Measurements from ENCODE around the gene MYLK4. TPM values are rescaled to one million over a fixed set of nuclear protein-coding genes. Genes with fewer than 3 reads are reported as not detected.

Gene MYLK4
- total RNA-seq, 2 donors from 2014 or later: 0.68 to 2.0 TPM

DNA sequence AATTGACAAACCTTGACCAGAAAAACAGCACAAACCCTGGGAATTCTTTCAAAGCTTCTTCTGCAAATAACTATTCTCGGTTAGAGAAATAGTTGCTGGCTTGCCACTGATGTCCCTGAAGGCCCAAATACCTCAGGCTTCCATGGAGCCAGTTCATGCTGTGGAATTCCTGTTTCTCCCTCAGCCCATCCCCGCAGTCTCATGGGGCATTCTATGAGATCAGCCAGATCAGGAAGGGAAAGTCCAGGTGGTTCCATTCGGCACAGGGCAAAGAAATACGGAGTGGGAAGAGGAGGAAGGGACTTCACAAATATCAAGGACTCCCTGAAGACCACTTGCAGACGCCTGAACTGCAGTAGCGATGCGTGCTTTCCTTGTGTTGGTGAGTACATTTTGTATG, 63.3 kb downstream of the MYLK4 start:
- Histone ChIP-seq H3K4me3 (no peak overlapping the region), H3K36me3 (no peaks in the 10 kb centered on the region), H3K4me1 (ENCODE audit: control insufficient read depth in 1 of 2, low read depth in 2 of 2) (no peaks in the 10 kb centered on the region), H3K27me3 (replicated peaks; ENCODE audit: insufficient read depth) (no peaks in the 10 kb centered on the region), H3K27ac (no peak overlapping the region), H3K9me3 (no peaks in the 10 kb centered on the region)
- DNase-seq (ENCODE audit: low spot score) (no peak), ATAC-seq (ENCODE audit: insufficient number of reproducible peaks, low FRiP score, low read depth) (no peak)
- TF ChIP-seq, protein P1, sequence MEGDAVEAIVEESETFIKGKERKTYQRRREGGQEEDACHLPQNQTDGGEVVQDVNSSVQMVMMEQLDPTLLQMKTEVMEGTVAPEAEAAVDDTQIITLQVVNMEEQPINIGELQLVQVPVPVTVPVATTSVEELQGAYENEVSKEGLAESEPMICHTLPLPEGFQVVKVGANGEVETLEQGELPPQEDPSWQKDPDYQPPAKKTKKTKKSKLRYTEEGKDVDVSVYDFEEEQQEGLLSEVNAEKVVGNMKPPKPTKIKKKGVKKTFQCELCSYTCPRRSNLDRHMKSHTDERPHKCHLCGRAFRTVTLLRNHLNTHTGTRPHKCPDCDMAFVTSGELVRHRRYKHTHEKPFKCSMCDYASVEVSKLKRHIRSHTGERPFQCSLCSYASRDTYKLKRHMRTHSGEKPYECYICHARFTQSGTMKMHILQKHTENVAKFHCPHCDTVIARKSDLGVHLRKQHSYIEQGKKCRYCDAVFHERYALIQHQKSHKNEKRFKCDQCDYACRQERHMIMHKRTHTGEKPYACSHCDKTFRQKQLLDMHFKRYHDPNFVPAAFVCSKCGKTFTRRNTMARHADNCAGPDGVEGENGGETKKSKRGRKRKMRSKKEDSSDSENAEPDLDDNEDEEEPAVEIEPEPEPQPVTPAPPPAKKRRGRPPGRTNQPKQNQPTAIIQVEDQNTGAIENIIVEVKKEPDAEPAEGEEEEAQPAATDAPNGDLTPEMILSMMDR (IDR thresholded peaks at IDR 0.05): no peak

DNA sequence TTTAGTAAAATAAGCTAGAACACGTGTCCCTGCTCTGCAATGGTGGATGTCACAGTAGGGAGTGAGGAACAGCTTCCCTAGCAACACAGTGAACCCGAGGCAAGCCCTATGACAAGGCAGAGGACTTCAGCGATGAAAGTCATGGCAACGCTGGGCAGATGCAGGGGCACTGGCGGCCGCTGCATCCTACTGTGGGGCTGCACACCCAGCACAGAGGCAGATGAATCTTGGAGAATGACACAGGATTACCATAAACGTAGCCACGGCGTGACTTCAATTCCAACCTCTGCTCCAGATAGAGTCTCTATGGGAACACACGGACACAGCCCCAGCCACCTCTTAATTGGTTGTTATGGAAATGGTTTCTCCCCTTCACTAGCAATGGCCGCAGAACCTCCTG, 64.2 kb downstream of the MYLK4 start:
- no peak overlapping the region for H3K4me3 ChIP-seq
- TF ChIP-seq, protein P1 (IDR thresholded peaks at IDR 0.05): no peak
- no peak overlapping the region for H3K27ac ChIP-seq
- H3K36me3 ChIP-seq: no peaks in the 10 kb centered on the region
- H3K9me3 ChIP-seq: no peaks in the 10 kb centered on the region
- H3K27me3 ChIP-seq (replicated peaks; ENCODE audit: insufficient read depth): no peaks in the 10 kb centered on the region
- DNase-seq (ENCODE audit: low spot score) (no peak), ATAC-seq (ENCODE audit: insufficient number of reproducible peaks, low FRiP score, low read depth) (no peak)
- no peaks in the 10 kb centered on the region for H3K4me1 ChIP-seq (ENCODE audit: control insufficient read depth in 1 of 2, low read depth in 2 of 2)

DNA sequence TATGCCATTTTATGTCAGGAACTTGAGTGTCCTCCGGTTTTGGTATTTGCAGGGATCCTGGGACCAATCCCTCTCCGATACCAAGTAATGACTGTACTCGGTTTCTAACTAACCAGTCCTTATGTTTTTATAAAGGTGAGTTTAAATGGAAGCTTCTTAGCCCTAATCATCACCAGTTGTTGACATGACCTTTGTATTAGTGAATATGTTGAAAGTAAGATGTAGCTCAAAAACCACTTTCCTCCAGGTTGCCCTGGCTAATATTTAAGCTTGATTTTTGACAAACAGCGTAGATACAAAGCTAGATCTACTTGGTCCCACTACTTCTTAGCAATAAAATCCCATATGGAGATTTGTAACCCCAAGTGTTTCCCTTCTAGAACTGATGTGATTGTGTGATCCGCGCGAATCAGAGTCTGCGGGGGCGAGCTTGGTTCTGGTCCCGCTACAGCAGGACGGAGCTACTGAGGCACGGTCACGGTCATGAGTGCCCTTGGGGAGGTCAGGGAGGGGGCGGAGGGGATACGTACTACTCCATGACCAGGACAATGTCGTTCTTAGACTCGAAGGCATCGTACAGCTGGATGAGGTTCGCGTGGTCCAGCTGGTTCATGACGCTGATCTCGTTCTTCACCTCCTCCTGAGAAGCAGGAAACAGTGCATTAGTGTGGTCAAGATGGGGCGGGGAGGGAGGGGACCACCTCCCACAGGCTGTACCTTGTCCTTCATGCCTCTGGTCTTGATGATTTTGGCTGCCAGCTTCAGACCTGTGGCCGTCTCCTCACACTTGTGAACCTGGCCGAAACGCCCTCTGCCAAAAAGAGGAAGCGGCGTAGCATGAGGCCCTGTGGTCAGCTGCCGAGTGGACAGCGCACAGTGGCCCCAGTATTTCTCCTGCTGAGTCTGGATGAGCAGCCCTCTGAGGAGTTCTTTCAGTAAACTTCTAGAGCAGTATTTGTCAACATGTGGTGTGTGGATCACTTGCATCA, 65.7 kb downstream of the MYLK4 start:
- Histone ChIP-seq H3K27ac (no peak overlapping the region), H3K4me3 (no peak overlapping the region), H3K36me3 (no peaks in the 10 kb centered on the region), H3K27me3 (replicated peaks; ENCODE audit: insufficient read depth) (no peaks in the 10 kb centered on the region), H3K4me1 (ENCODE audit: control insufficient read depth in 1 of 2, low read depth in 2 of 2) (no peaks in the 10 kb centered on the region), H3K9me3 (no peaks in the 10 kb centered on the region)
- TF ChIP-seq, protein P1 (IDR thresholded peaks at IDR 0.05): no peak
- DNase-seq (ENCODE audit: low spot score) (no peak), ATAC-seq (ENCODE audit: insufficient number of reproducible peaks, low FRiP score, low read depth) (no peak)

DNA sequence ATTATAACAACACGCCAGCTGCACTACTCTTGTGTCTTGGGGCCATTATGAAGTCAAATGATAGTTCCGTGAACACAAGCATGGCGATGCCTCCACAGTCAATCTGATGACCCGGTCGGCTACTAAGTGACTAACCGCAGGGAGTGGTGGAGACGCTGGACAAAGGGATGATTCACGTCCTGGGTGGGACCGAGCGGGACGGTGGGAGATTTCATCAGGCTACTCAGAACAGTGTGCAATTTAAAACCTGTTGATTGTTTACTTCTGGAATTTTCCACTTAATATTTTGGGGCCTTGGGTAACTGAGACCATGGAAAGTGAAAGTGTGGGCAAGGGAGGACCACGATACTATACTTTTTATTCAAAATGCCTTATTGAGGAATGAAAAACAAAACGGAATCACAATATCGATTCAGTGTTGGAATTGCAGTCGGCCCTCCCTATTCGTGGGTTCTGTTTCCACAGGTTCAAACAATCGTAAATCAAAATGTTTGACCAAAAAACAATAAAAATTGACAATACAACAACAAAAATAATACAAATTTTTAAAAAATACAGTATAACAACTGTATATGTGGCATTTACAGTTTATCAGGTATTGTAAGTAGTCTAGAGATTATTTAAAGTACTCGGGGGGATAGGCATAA, 66.5 kb downstream of the MYLK4 start:
- DNase-seq (ENCODE audit: low spot score) (no peak), ATAC-seq (ENCODE audit: insufficient number of reproducible peaks, low FRiP score, low read depth) (no peak)
- Histone ChIP-seq H3K4me3 (no peak overlapping the region), H3K9me3 (no peaks in the 10 kb centered on the region), H3K27me3 (replicated peaks; ENCODE audit: insufficient read depth) (no peaks in the 10 kb centered on the region), H3K4me1 (ENCODE audit: control insufficient read depth in 1 of 2, low read depth in 2 of 2) (no peaks in the 10 kb centered on the region), H3K27ac (no peak overlapping the region), H3K36me3 (no peaks in the 10 kb centered on the region)
- TF ChIP-seq, protein P1 (IDR thresholded peaks at IDR 0.05): no peak

DNA sequence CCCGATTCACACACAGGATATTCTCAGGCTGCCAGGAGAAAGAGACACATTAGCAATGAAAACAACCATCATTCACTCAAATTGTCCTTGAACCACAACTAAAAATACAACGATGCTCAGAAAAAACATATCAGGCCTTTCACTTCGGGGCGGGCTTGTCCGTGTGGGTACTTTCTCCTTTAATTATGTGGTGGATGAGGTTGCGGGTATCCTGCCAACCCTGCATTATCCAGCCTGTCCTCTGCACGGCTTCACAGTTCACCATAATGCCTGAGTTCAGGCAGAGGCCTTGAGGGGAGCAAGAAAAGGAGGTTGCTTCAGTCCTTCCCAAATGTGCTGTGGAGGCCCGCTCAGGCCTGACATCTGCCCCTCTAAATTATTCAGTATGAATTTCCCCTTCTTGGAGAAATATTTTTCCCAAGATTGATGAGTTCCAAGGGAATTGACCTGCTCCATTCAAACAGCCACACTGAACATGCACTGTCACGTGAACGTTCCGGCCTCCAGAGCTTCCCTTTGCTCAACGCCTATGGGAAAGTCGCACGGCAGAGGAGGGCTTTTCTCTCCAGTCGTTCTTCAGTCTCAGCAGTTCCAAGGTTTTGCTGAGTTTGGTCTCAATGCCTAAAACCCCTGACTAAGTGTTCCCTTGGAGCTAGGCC, 70.3 kb downstream of the MYLK4 start:
- DNase-seq (ENCODE audit: low spot score) (no peak), ATAC-seq (ENCODE audit: insufficient number of reproducible peaks, low FRiP score, low read depth) (no peak)
- no peaks in the 10 kb centered on the region for H3K9me3 ChIP-seq
- no peaks in the 10 kb centered on the region for H3K36me3 ChIP-seq
- no peak overlapping the region for H3K27ac ChIP-seq
- no peak overlapping the region for H3K4me3 ChIP-seq
- no peaks in the 10 kb centered on the region for H3K27me3 ChIP-seq (replicated peaks; ENCODE audit: insufficient read depth)
- no peaks in the 10 kb centered on the region for H3K4me1 ChIP-seq (ENCODE audit: control insufficient read depth in 1 of 2, low read depth in 2 of 2)
- TF ChIP-seq, protein P1 (IDR thresholded peaks at IDR 0.05): no peak
